NT2/D1 (cell line): ENCODE measurements around the gene SV2B.

Experiments
- YY1 ChIP-seq: IDR thresholded peaks from 2 replicates; pipeline ENCODE4 v1.6.1; 2011; ENCODE audit not compliant: insufficient read length, insufficient read depth
- ZNF274 ChIP-seq: IDR thresholded peaks from 2 replicates; pipeline ENCODE4 v1.6.1; 2011; ENCODE audit warnings: mild to moderate bottlenecking, low read depth, low read length

DNA sequence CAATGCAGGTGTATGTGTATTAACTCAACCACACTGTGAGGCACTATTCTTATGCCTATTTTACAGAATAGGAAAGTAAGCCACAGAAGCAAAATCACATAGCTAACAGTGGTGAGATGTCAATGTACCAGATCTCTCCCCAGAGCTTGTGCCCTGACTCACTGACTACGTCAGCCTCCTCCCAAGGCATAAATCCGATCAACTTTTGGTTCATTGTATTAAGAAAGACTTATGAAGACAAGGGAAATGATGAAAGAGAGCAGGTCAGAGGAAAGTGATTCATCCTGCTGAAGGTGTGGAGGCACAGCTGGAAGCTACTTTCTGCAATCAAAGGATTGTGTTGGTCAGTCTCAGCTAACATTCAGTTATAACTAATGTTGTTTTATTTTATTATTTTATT is 33.0 kb upstream of the SV2B start:
- no peak for TF ChIP-seq ZNF274
- TF ChIP-seq YY1, result no peak
